B cell (primary cell): ENCODE results near the gene RHPN2.

Source experiments
- CTCF ChIP-seq: fragments of 200-600 bp; IDR thresholded peaks from one replicate; pipeline ENCODE4 v1.8.0; 2022; ENCODE audit warnings: antibody characterized with exemption, mild to moderate bottlenecking
- EZH2 ChIP-seq: IDR thresholded peaks from 2 replicates; pipeline ENCODE4 v1.6.1; 2012; ENCODE audit warnings: borderline replicate concordance, low read depth, mild to moderate bottlenecking, moderate library complexity, low read length; ENCODE audit not compliant: insufficient read depth, poor library complexity, severe bottlenecking

- no peak for TF ChIP-seq CTCF
- TF ChIP-seq EZH2 = no peak
Observed at GRCh38 chr19:32945260-32945659, 119.4 kb downstream of the RHPN2 start.
